ENCODE results near the gene MADCAM1.

Gene MADCAM1

GRCh38 chr19:485583-486236 is 10.6 kb upstream of the MADCAM1 start:
- FAIRE-seq (no peak), DNase-seq (ENCODE audit: extremely low spot score, insufficient read length, low read depth) (no peak)

- FAIRE-seq (peak; percentile 86), DNase-seq (ENCODE audit: extremely low spot score, insufficient read length, low read depth) (peak; percentile 92)
These were observed 7.5 kb upstream of the MADCAM1 start for GRCh38 chr19:488505-489417.

- no peak for DNase-seq (ENCODE audit: extremely low spot score, insufficient read length, low read depth)
- FAIRE-seq, result no peak
These were observed 6.7 kb upstream of the MADCAM1 start for GRCh38 chr19:489418-490196.

- DNase-seq (ENCODE audit: extremely low spot score, insufficient read length, low read depth) (no peak), FAIRE-seq (no peak)
These were observed 5.0 kb upstream of the MADCAM1 start for GRCh38 chr19:491146-491741.

- DNase-seq (ENCODE audit: extremely low spot score, insufficient read length, low read depth), result no peak
- no peak for FAIRE-seq
These were observed 4.2 kb upstream of the MADCAM1 start for GRCh38 chr19:492091-492531.

- DNase-seq (ENCODE audit: extremely low spot score, insufficient read length, low read depth) (no peak), FAIRE-seq (no peak)
These were observed 2.7 kb upstream of the MADCAM1 start for GRCh38 chr19:493391-494170.

- FAIRE-seq (no peak), DNase-seq (ENCODE audit: extremely low spot score, insufficient read length, low read depth) (no peak)
These were observed 1.9 kb upstream of the MADCAM1 start for GRCh38 chr19:494171-495080.

GRCh38 chr19:495081-495401 is 1.2 kb upstream of the MADCAM1 start:
- FAIRE-seq (no peak), DNase-seq (ENCODE audit: extremely low spot score, insufficient read length, low read depth) (no peak)

- FAIRE-seq (no peak), DNase-seq (ENCODE audit: extremely low spot score, insufficient read length, low read depth) (no peak)
These were observed 729 bp upstream of the MADCAM1 start for GRCh38 chr19:495402-496111.

- DNase-seq (ENCODE audit: extremely low spot score, insufficient read length, low read depth), result no peak
These were observed 700 bp downstream of the MADCAM1 start for GRCh38 chr19:496986-497385.

GRCh38 chr19:497491-497868 is 1.2 kb downstream of the MADCAM1 start:
- DNase-seq (ENCODE audit: extremely low spot score, insufficient read length, low read depth), result no peak

More at GRCh38 chr19:496986-497385, 700 bp downstream of the MADCAM1 start:
- no peak for FAIRE-seq

GRCh38 chr19:497869-498510 is 1.7 kb downstream of the MADCAM1 start:
- FAIRE-seq, result no peak
- DNase-seq (ENCODE audit: extremely low spot score, insufficient read length, low read depth), result no peak

More at GRCh38 chr19:497491-497868, 1.2 kb downstream of the MADCAM1 start:
- no peak for FAIRE-seq

GRCh38 chr19:498511-498891 is 2.2 kb downstream of the MADCAM1 start:
- DNase-seq (ENCODE audit: extremely low spot score, insufficient read length, low read depth) (no peak), FAIRE-seq (no peak)

GRCh38 chr19:498977-499623 is 2.8 kb downstream of the MADCAM1 start:
- DNase-seq (ENCODE audit: extremely low spot score, insufficient read length, low read depth) (no peak), FAIRE-seq (no peak)

- FAIRE-seq, result no peak
These were observed 5.4 kb downstream of the MADCAM1 start for GRCh38 chr19:501646-502045.

GRCh38 chr19:504616-505015 is 8.3 kb downstream of the MADCAM1 start:
- FAIRE-seq (no peak), DNase-seq (ENCODE audit: extremely low spot score, insufficient read length, low read depth) (no peak)

More at GRCh38 chr19:501646-502045, 5.4 kb downstream of the MADCAM1 start:
- DNase-seq (ENCODE audit: extremely low spot score, insufficient read length, low read depth), result no peak
